ENCODE measurements around the gene TTC13. TPM values are rescaled to one million over a fixed set of nuclear protein-coding genes. Genes with fewer than 3 reads are reported as not detected.
"Not testable (repeated sequence)": the region's sequence is repeated elsewhere in the genome, so short reads cannot be mapped to it uniquely, and the experiment has no call there.

TTC13 gene
- total RNA-seq, 2 experiments from 2014 or later, result 34.0 to 34.2 TPM

GRCh38 chr1:231013391-231014015, 34.8 kb upstream of the TTC13 start:
- no peak for ATAC-seq
- POLR2A ChIA-PET, result no interaction called here
- CTCF ChIA-PET, result no interaction called here

GRCh38 chr1:231011963-231012362, 33.3 kb upstream of the TTC13 start:
- no peak overlapping the region for H3K4me3 Mint-ChIP-seq
- H3K4me1 Mint-ChIP-seq (ENCODE audit: low read depth), result no peaks in the 10 kb centered on the region
- H3K36me3 Mint-ChIP-seq (ENCODE audit: low read depth), result no peaks in the 10 kb centered on the region
- no peak overlapping the region for H3K27ac Mint-ChIP-seq
- no peaks in the 10 kb centered on the region for H3K9me3 Mint-ChIP-seq (ENCODE audit: insufficient read depth)
- CTCF ChIA-PET, result no interaction called here
- no peak for DNase-seq
- no peaks in the 10 kb centered on the region for H3K27me3 Mint-ChIP-seq (ENCODE audit: low read depth)
- ATAC-seq, result no peak
- POLR2A ChIA-PET, result no interaction called here

More at GRCh38 chr1:231013391-231014015, 34.8 kb upstream of the TTC13 start:
- H3K36me3 Mint-ChIP-seq (ENCODE audit: low read depth), result no peaks in the 10 kb centered on the region
- H3K9me3 Mint-ChIP-seq (ENCODE audit: insufficient read depth), result no peaks in the 10 kb centered on the region
- no peaks in the 10 kb centered on the region for H3K27me3 Mint-ChIP-seq (ENCODE audit: low read depth)
- DNase-seq, result no peak
- H3K4me1 Mint-ChIP-seq (ENCODE audit: low read depth), result no peaks in the 10 kb centered on the region
- no peak overlapping the region for H3K27ac Mint-ChIP-seq
- no peak overlapping the region for H3K4me3 Mint-ChIP-seq

GRCh38 chr1:231011360-231011759, 32.7 kb upstream of the TTC13 start:
- H3K27ac Mint-ChIP-seq, result no peak overlapping the region
- no peaks in the 10 kb centered on the region for H3K36me3 Mint-ChIP-seq (ENCODE audit: low read depth)
- DNase-seq (no peak), ATAC-seq (no peak)
- no peak overlapping the region for H3K4me3 Mint-ChIP-seq
- H3K27me3 Mint-ChIP-seq (ENCODE audit: low read depth), result no peaks in the 10 kb centered on the region
- no peaks in the 10 kb centered on the region for H3K4me1 Mint-ChIP-seq (ENCODE audit: low read depth)
- ChIA-PET POLR2A (no interaction called here), CTCF (no interaction called here)
- H3K9me3 Mint-ChIP-seq (ENCODE audit: insufficient read depth), result peaks cover 4% of the 10 kb centered on the region

GRCh38 chr1:231007535-231007934, 28.9 kb upstream of the TTC13 start:
- CTCF ChIA-PET; POLR2A ChIA-PET; H3K27ac Mint-ChIP-seq; DNase-seq; ATAC-seq; H3K27me3 Mint-ChIP-seq (ENCODE audit: low read depth); H3K4me1 Mint-ChIP-seq (ENCODE audit: low read depth); H3K4me3 Mint-ChIP-seq: not testable (repeated sequence)
- Mint-ChIP-seq H3K9me3 (ENCODE audit: insufficient read depth) (peaks cover 31% of the 10 kb centered on the region), H3K36me3 (ENCODE audit: low read depth) (peaks cover 16% of the 10 kb centered on the region)

- ChIA-PET POLR2A (no interaction called here), CTCF (no interaction called here)
- no peak for DNase-seq
- no peak overlapping the region for H3K4me3 Mint-ChIP-seq
- ATAC-seq, result no peak
- peaks cover 3% of the 10 kb centered on the region for H3K27me3 Mint-ChIP-seq (ENCODE audit: low read depth)
- peaks cover 35% of the 10 kb centered on the region for H3K36me3 Mint-ChIP-seq (ENCODE audit: low read depth)
- no peaks in the 10 kb centered on the region for H3K4me1 Mint-ChIP-seq (ENCODE audit: low read depth)
- H3K27ac Mint-ChIP-seq, result peak overlapping the region; percentile 8
- peaks cover 31% of the 10 kb centered on the region for H3K9me3 Mint-ChIP-seq (ENCODE audit: insufficient read depth)
These were observed 23.2 kb upstream of the TTC13 start for GRCh38 chr1:231001892-231002291.

- Mint-ChIP-seq H3K27me3 (ENCODE audit: low read depth) (peaks cover 3% of the 10 kb centered on the region), H3K27ac (no peak overlapping the region), H3K4me1 (ENCODE audit: low read depth) (no peaks in the 10 kb centered on the region), H3K4me3 (no peak overlapping the region), H3K36me3 (ENCODE audit: low read depth) (peaks cover 39% of the 10 kb centered on the region), H3K9me3 (ENCODE audit: insufficient read depth) (peaks cover 24% of the 10 kb centered on the region)
- CTCF ChIA-PET, result no interaction called here
- POLR2A ChIA-PET, result no interaction called here
- no peak for ATAC-seq
- no peak for DNase-seq
These were observed 22.0 kb upstream of the TTC13 start for GRCh38 chr1:231000639-231001038.

GRCh38 chr1:231000201-231000600, 21.5 kb upstream of the TTC13 start:
- Mint-ChIP-seq H3K4me3 (no peak overlapping the region), H3K36me3 (ENCODE audit: low read depth) (peaks cover 39% of the 10 kb centered on the region), H3K4me1 (ENCODE audit: low read depth) (no peaks in the 10 kb centered on the region), H3K27ac (no peak overlapping the region), H3K9me3 (ENCODE audit: insufficient read depth) (peaks cover 20% of the 10 kb centered on the region), H3K27me3 (ENCODE audit: low read depth) (peaks cover 3% of the 10 kb centered on the region)
- no peak for ATAC-seq
- ChIA-PET CTCF (no interaction called here), POLR2A (no interaction called here)
- no peak for DNase-seq

- ChIA-PET POLR2A (no interaction called here), CTCF (interaction anchor here (2.1 kb wide), 1 partner anchor 97 kb away, joined by 6 read pairs; no protein-coding TSS in a partner anchor)
- ATAC-seq, result no peak
- Mint-ChIP-seq H3K27me3 (ENCODE audit: low read depth) (no peaks in the 10 kb centered on the region), H3K27ac (no peak overlapping the region), H3K36me3 (ENCODE audit: low read depth) (peaks cover 29% of the 10 kb centered on the region), H3K4me3 (no peak overlapping the region), H3K9me3 (ENCODE audit: insufficient read depth) (no peaks in the 10 kb centered on the region), H3K4me1 (ENCODE audit: low read depth) (no peaks in the 10 kb centered on the region)
- no peak for DNase-seq
These were observed 16.2 kb upstream of the TTC13 start for GRCh38 chr1:230994860-230995259.

GRCh38 chr1:230992100-230992774, 13.6 kb upstream of the TTC13 start:
- Mint-ChIP-seq H3K4me1 (ENCODE audit: low read depth) (no peaks in the 10 kb centered on the region), H3K27me3 (ENCODE audit: low read depth) (no peaks in the 10 kb centered on the region), H3K4me3 (no peak overlapping the region), H3K36me3 (ENCODE audit: low read depth) (peaks cover 26% of the 10 kb centered on the region), H3K9me3 (ENCODE audit: insufficient read depth) (no peaks in the 10 kb centered on the region), H3K27ac (no peak overlapping the region)
- CTCF ChIA-PET, result interaction anchor here (1.3 kb wide), 1 partner anchor 10 kb away, joined by 5 read pairs; no protein-coding TSS in a partner anchor
- POLR2A ChIA-PET, result no interaction called here
- DNase-seq, result no peak
- no peak for ATAC-seq

GRCh38 chr1:230987448-230987847, 8.8 kb upstream of the TTC13 start:
- Mint-ChIP-seq H3K27me3 (ENCODE audit: low read depth) (no peaks in the 10 kb centered on the region), H3K9me3 (ENCODE audit: insufficient read depth) (no peaks in the 10 kb centered on the region), H3K27ac (no peak overlapping the region), H3K36me3 (ENCODE audit: low read depth) (peaks cover 31% of the 10 kb centered on the region), H3K4me1 (ENCODE audit: low read depth) (no peaks in the 10 kb centered on the region), H3K4me3 (no peak overlapping the region)
- ATAC-seq (no peak), DNase-seq (no peak)
- CTCF ChIA-PET, result no interaction called here
- POLR2A ChIA-PET, result no interaction called here

GRCh38 chr1:230986976-230987375, 8.3 kb upstream of the TTC13 start:
- peaks cover 27% of the 10 kb centered on the region for H3K36me3 Mint-ChIP-seq (ENCODE audit: low read depth)
- H3K27ac Mint-ChIP-seq, result no peak overlapping the region
- CTCF ChIA-PET, result no interaction called here
- H3K9me3 Mint-ChIP-seq (ENCODE audit: insufficient read depth), result no peaks in the 10 kb centered on the region
- POLR2A ChIA-PET, result no interaction called here
- no peaks in the 10 kb centered on the region for H3K4me1 Mint-ChIP-seq (ENCODE audit: low read depth)
- H3K27me3 Mint-ChIP-seq (ENCODE audit: low read depth), result no peaks in the 10 kb centered on the region
- DNase-seq (no peak), ATAC-seq (no peak)
- no peak overlapping the region for H3K4me3 Mint-ChIP-seq

GRCh38 chr1:230985711-230986110, 7.0 kb upstream of the TTC13 start:
- ATAC-seq (no peak), DNase-seq (no peak)
- CTCF ChIA-PET, result interaction anchor here (0.8 kb wide), 1 partner anchor 153 kb away, joined by 3 read pairs; no protein-coding TSS in a partner anchor
- Mint-ChIP-seq H3K27me3 (ENCODE audit: low read depth) (no peaks in the 10 kb centered on the region), H3K4me3 (no peak overlapping the region), H3K27ac (no peak overlapping the region), H3K4me1 (ENCODE audit: low read depth) (no peaks in the 10 kb centered on the region), H3K36me3 (ENCODE audit: low read depth) (peaks cover 20% of the 10 kb centered on the region), H3K9me3 (ENCODE audit: insufficient read depth) (no peaks in the 10 kb centered on the region)
- POLR2A ChIA-PET, result no interaction called here
